GM18511 (cell line): ENCODE measurements around the gene MCIDAS.

Experiments used
- ATAC-seq: cut with Tn5 transposase; IDR thresholded peaks from one replicate; pipeline ENCODE4 v1.9.1; 2021; ENCODE audit warnings: mild to moderate bottlenecking, moderate library complexity; ENCODE audit not compliant: unreplicated experiment

Gene MCIDAS

GRCh38 chr5:55226934-55227663 lies at the start of gene MCIDAS:
TSS of gene MCIDAS (minus strand) at chr5:55227315. CDS start at chr5:55227138, 177 bp downstream.
- peak; percentile 44 for ATAC-seq

- no peak for ATAC-seq
Observed at GRCh38 chr5:55276771-55277170, 49.7 kb upstream of the MCIDAS start.

GRCh38 chr5:55258339-55258738 lies 31.2 kb upstream of the MCIDAS start:
- no peak for ATAC-seq

GRCh38 chr5:55254802-55255201 lies 27.7 kb upstream of the MCIDAS start:
- ATAC-seq = no peak

- no peak for ATAC-seq
Observed at GRCh38 chr5:55250064-55250463, 22.9 kb upstream of the MCIDAS start.

GRCh38 chr5:55241746-55242145 lies 14.6 kb upstream of the MCIDAS start:
- no peak for ATAC-seq

- ATAC-seq = no peak
Observed at GRCh38 chr5:55236800-55237199, 9.7 kb upstream of the MCIDAS start.

- no peak for ATAC-seq
Observed at GRCh38 chr5:55234121-55234700, 7.1 kb upstream of the MCIDAS start.

GRCh38 chr5:55232985-55233928 lies 6.1 kb upstream of the MCIDAS start, which contains the start of gene CCNO:
TSS of gene CCNO (minus strand) at chr5:55233608. CDS start at chr5:55233523, 85 bp downstream.
- peak; percentile 66 for ATAC-seq

GRCh38 chr5:55232271-55232984 lies 5.3 kb upstream of the MCIDAS start:
- ATAC-seq = peak; percentile 12

GRCh38 chr5:55231919-55232270 lies 4.8 kb upstream of the MCIDAS start:
- ATAC-seq = no peak

- no peak for ATAC-seq
Observed at GRCh38 chr5:55231029-55231918, 4.2 kb upstream of the MCIDAS start.

- ATAC-seq = no peak
Observed at GRCh38 chr5:55230086-55230629, 3.0 kb upstream of the MCIDAS start.

GRCh38 chr5:55227664-55228430 lies 732 bp upstream of the MCIDAS start:
- no peak for ATAC-seq

GRCh38 chr5:55226027-55226933 lies 835 bp downstream of the MCIDAS start:
- peak; percentile 52 for ATAC-seq

- ATAC-seq = no peak
Observed at GRCh38 chr5:55225346-55225745, 1.8 kb downstream of the MCIDAS start.

GRCh38 chr5:55223812-55224240 lies 3.3 kb downstream of the MCIDAS start:
- ATAC-seq = no peak
